Panc1 (cell line): ENCODE data around the gene CHST11. TPM values are rescaled to one million over a fixed set of nuclear protein-coding genes. Genes with fewer than 3 reads are reported as not detected.

ENCODE experiments used
- ATAC-seq: fragments of 200-7000 bp; cut with Tn5 transposase; 2 replicates; pipeline ENCODE4 v1.9.1; 2020; ENCODE audit warnings: mild to moderate bottlenecking, moderate library complexity
- BruUV-seq: library from RNA; stranded (reverse); fragments of 400-500 nt; replicated peaks from 2 replicates; lab custom pipeline; 2021; lab: Mats Ljungman, UMichigan
- CTCF ChIA-PET: fragments of 300-600 bp; sonication (Branson Sonifier 250); formaldehyde crosslinking; loops from one replicate; lab custom pipeline; 2022; ENCODE audit warnings: antibody characterized with exemption; lab: Charles Lee
- POLR2A ChIA-PET: fragments of 300-600 bp; sonication (Branson Sonifier 250); formaldehyde crosslinking; loops from one replicate; lab custom pipeline; 2022; ENCODE audit warnings: antibody characterized with exemption; lab: Charles Lee
- DNase-seq: peaks from one replicate; pipeline ENCODE4 v3.0.0-alpha.2; 2010; ENCODE audit warnings: low read depth, low spot score
- H3K27ac ChIP-seq: 2 replicates; pipeline ENCODE4 v1.5.1; 2011; ENCODE audit warnings: mild to moderate bottlenecking, low read length, inconsistent platforms
- H3K27me3 ChIP-seq: fragments of 200-500 bp; sonication (Bioruptor generic); 2 replicates; pipeline ENCODE4 v1.6.0; 2014; ENCODE audit warnings: low read length, inconsistent platforms; ENCODE audit not compliant: control insufficient read depth, insufficient read depth
- H3K36me3 ChIP-seq: fragments of 200-500 bp; sonication (Bioruptor generic); 2 replicates; pipeline ENCODE4 v1.5.1; 2014; ENCODE audit warnings: inconsistent platforms, mild to moderate bottlenecking, low read length, moderate library complexity; ENCODE audit not compliant: control insufficient read depth, insufficient read depth
- H3K4me1 ChIP-seq: 2 replicates; pipeline ENCODE4 v1.5.1; 2011; ENCODE audit warnings: inconsistent platforms, mild to moderate bottlenecking, low read length, moderate library complexity; ENCODE audit not compliant: control insufficient read depth, insufficient read depth
- H3K4me3 ChIP-seq, 2 experiments: 2 replicates each; pipeline ENCODE4 v1.5.1; 2011 to 2012; ENCODE audit warnings: low read depth in 2 of 2, low read length in 2 of 2, mild to moderate bottlenecking in 2 of 2, inconsistent platforms in 1 of 2, moderate library complexity in 1 of 2
- H3K9me3 ChIP-seq: fragments of 200-500 bp; sonication (Bioruptor generic); 2 replicates; pipeline ENCODE4 v1.5.1; 2014; ENCODE audit warnings: low read depth, mild to moderate bottlenecking, inconsistent platforms, low read length, moderate library complexity; ENCODE audit not compliant: control insufficient read depth, insufficient read depth
- CTCF ChIP-seq: fragments of 450-650 bp; IDR thresholded peaks from 2 replicates; pipeline ENCODE4 v1.5.1; 2017; ENCODE audit warnings: mild to moderate bottlenecking
- POLR2AphosphoS5 ChIP-seq: IDR thresholded peaks from 2 replicates; pipeline ENCODE4 v1.6.1; 2012; ENCODE audit warnings: mild to moderate bottlenecking, low read depth, low read length, moderate library complexity
- SIN3A ChIP-seq: IDR thresholded peaks from 2 replicates; pipeline ENCODE4 v1.6.1; 2012; ENCODE audit warnings: low read depth, mild to moderate bottlenecking, low read length, moderate library complexity, borderline replicate concordance; ENCODE audit not compliant: insufficient read depth
- TCF7L2 ChIP-seq: IDR thresholded peaks from 2 replicates; pipeline ENCODE4 v1.6.1; 2011; ENCODE audit warnings: mild to moderate bottlenecking, low read depth, low read length, inconsistent platforms
- in situ Hi-C: cut with HindIII; loops from 2 replicates; pipeline ENCODE4 v1.10.0; 2016; ENCODE audit warnings: low sequenced_read_pairs, low pct_unique_long_range_greater_than_20kb
- intact Hi-C: fragments of 100-400 bp; cut with micrococcal nuclease; formaldehyde crosslinking; loops from one replicate; pipeline ENCODE4 v1.10.0; 2022; ENCODE audit not compliant: unreplicated experiment
- total RNA-seq: library from RNA; stranded (reverse); gene quantifications from one replicate; pipeline ENCODE4 v1.2.1, GENCODE V29; 2021; ENCODE audit not compliant: unreplicated experiment
- TF ChIP-seq, protein P1 (sequence below), 2 experiments: IDR thresholded peaks; 2 replicates each; pipeline ENCODE4 v1.6.1; 2011 to 2012; ENCODE audit warnings: low read depth in 2 of 2, control low read depth in 1 of 2, low read length in 1 of 2, mild to moderate bottlenecking in 1 of 2, moderate library complexity in 1 of 2; ENCODE audit not compliant: insufficient read depth in 1 of 2

The CHST11 gene
- total RNA-seq, 1 experiment from 2014 or later: 11.4 TPM

GRCh38 chr12:104809251-104809650, 352.5 kb downstream of the CHST11 start:
- BruUV-seq: no TSS peak
- TF ChIP-seq, protein P1, sequence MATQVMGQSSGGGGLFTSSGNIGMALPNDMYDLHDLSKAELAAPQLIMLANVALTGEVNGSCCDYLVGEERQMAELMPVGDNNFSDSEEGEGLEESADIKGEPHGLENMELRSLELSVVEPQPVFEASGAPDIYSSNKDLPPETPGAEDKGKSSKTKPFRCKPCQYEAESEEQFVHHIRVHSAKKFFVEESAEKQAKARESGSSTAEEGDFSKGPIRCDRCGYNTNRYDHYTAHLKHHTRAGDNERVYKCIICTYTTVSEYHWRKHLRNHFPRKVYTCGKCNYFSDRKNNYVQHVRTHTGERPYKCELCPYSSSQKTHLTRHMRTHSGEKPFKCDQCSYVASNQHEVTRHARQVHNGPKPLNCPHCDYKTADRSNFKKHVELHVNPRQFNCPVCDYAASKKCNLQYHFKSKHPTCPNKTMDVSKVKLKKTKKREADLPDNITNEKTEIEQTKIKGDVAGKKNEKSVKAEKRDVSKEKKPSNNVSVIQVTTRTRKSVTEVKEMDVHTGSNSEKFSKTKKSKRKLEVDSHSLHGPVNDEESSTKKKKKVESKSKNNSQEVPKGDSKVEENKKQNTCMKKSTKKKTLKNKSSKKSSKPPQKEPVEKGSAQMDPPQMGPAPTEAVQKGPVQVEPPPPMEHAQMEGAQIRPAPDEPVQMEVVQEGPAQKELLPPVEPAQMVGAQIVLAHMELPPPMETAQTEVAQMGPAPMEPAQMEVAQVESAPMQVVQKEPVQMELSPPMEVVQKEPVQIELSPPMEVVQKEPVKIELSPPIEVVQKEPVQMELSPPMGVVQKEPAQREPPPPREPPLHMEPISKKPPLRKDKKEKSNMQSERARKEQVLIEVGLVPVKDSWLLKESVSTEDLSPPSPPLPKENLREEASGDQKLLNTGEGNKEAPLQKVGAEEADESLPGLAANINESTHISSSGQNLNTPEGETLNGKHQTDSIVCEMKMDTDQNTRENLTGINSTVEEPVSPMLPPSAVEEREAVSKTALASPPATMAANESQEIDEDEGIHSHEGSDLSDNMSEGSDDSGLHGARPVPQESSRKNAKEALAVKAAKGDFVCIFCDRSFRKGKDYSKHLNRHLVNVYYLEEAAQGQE (IDR thresholded peaks at IDR 0.05; ENCODE audit: insufficient read depth in 1 of 2, low read depth in 2 of 2, low read length in 1 of 2): no peak
- TF ChIP-seq POLR2AphosphoS5 (no peak), SIN3A (no peak), TCF7L2 (no peak), CTCF (no peak)
- ATAC-seq: no peak
- Histone ChIP-seq H3K9me3 (no peaks in the 10 kb centered on the region), H3K27me3 (no peaks in the 10 kb centered on the region), H3K4me1 (no peaks in the 10 kb centered on the region), H3K4me3 (no peak overlapping the region), H3K27ac (no peak overlapping the region), H3K36me3 (no peaks in the 10 kb centered on the region)
- CTCF ChIA-PET: no interaction called here
- intact Hi-C loops: no loop called here
- in situ Hi-C loops: no loop called here
- POLR2A ChIA-PET: no interaction called here
- no peak for DNase-seq

DNA sequence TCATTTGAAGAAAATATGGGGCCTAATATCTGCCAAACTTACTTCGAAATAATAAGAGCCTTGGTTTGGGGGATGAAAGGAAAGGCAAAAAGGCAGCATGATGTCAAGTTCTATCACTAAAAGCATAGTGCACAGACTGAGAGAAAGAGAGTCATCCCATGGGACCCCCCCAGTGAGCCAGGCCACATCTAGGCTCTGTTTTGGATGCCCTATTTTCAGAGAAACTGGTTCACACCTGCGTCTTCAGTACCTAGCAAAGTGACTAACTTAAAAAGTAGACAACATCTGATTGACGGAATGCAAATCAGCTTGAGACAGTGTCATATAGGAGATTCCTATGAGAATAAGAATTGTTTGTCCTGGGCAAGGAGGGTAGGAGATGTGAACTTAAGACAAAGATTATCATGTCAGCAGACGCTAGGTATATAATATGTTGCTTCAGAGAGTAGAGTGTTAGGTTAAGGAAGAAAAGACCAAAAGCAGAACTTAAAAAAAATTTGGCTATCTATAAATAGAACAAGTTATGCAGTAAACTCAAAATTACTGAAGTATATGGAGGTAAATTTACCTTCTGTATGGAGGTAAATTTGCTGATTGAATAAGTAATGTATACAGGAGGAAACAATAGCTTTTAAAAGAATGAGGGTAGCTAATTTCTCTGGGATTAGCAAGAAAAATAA, 353.1 kb downstream of the CHST11 start:
- Histone ChIP-seq H3K36me3 (no peaks in the 10 kb centered on the region), H3K4me3 (no peak overlapping the region), H3K4me1 (no peaks in the 10 kb centered on the region), H3K9me3 (no peaks in the 10 kb centered on the region), H3K27ac (no peak overlapping the region), H3K27me3 (no peaks in the 10 kb centered on the region)
- ChIA-PET POLR2A (no interaction called here), CTCF (no interaction called here)
- BruUV-seq: no TSS peak
- TF ChIP-seq TCF7L2: no peak
- TF ChIP-seq, protein P1 (IDR thresholded peaks at IDR 0.05; ENCODE audit: insufficient read depth in 1 of 2, low read depth in 2 of 2, low read length in 1 of 2): no peak
- TF ChIP-seq SIN3A: no peak
- no peak for TF ChIP-seq CTCF
- no peak for TF ChIP-seq POLR2AphosphoS5
- in situ Hi-C loops (no loop called here), intact Hi-C loops (no loop called here)
- DNase-seq (no peak), ATAC-seq (no peak)
